Measurements from ENCODE around the gene KIT. TPM values are rescaled to one million over a fixed set of nuclear protein-coding genes. Genes with fewer than 3 reads are reported as not detected.

KIT gene
- total and polyA plus RNA-seq, 2 of the 4 experiments (the other 2 are of a cell fraction): 3.3 to 5.9 TPM

DNA sequence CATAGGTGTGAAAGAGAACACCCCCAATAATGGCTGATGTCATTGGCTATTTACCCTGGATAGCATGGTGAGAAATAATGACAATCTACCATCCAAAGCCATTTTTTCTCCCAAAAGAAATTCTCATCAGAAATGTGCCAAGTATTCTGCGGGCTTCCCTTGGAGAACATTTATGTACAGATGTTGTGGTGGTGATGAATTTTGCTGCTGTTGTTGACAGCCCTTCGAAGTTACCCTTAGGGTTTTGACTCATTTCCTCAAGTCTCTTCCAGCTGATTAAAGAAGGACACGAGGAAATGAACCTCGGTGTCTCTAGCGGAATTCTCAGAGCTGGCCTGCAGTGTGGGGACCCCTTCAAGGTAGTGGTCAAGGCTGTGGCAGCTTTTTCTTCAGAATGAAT, 3.4 kb downstream of the KIT start:
- H3K4me1 ChIP-seq (ENCODE audit: control insufficient read depth, insufficient read depth, low read length): peaks cover 16% of the 10 kb centered on the region
- peak overlapping the region; percentile 42; the same call in 1 of the 2 replicates for H3K14ac ChIP-seq (replicated peaks; ENCODE audit: low read depth, low read length)
- H3K9me3 ChIP-seq (ENCODE audit: control insufficient read depth, insufficient read depth, low read length): no peaks in the 10 kb centered on the region
- DNase-seq (peak; percentile 39), ATAC-seq (ENCODE audit: low read depth) (no peak)
- peak overlapping the region; percentile 51 for H2BK20ac ChIP-seq (ENCODE audit: low read depth, low read length)
- H2BK120ac ChIP-seq (ENCODE audit: low read depth, low read length): peak overlapping the region; percentile 83
- in situ Hi-C loops (cut with MboI; ENCODE audit: low sequenced_read_pairs): no loop called here
- no TSS peak for BruUV-seq (replicated peaks)
- no peak overlapping the region for H2AK9ac ChIP-seq (replicated peaks; ENCODE audit: low read depth, low read length, poor library complexity)
- dilution Hi-C loops (cut with HindIII; ENCODE audit: low sequenced_read_pairs, unreplicated experiment): no loop called here
- H3K4me3 ChIP-seq (ENCODE audit: insufficient read depth, low read depth, low read length): no peak overlapping the region
- peak overlapping the region; percentile 64; the same call in 1 of the 2 replicates for H4K91ac ChIP-seq (ENCODE audit: insufficient read depth, low read depth, low read length)
- peak overlapping the region; percentile 63; the same call in 1 of the 3 replicates for H2BK15ac ChIP-seq (ENCODE audit: low read depth, low read length)
- peak overlapping the region; percentile 50; the same call in 1 of the 2 replicates for H3K23ac ChIP-seq (ENCODE audit: low read depth, low read length)
- no peak overlapping the region for H3K9ac ChIP-seq (ENCODE audit: low read depth, low read length)
- H2BK5ac ChIP-seq (ENCODE audit: low read depth, low read length, poor library complexity, severe bottlenecking): peak overlapping the region; percentile 73
- intact Hi-C loops (cut with micrococcal nuclease): loop anchor here (5.0 kb wide), 1 partner anchor 279 kb away; no protein-coding TSS in a partner anchor
- peak overlapping the region; percentile 87 for H3K4ac ChIP-seq (ENCODE audit: low read depth, low read length)
- 77% methylated on average over 2 of the region's 5 CpGs; no CpG with 5 or more reads in 1 of the 2 experiments for WGBS, 2 experiments (ENCODE audit: extremely low coverage in 2 of 2, insufficient read length in 1 of 2)
- POLR2A ChIA-PET (ENCODE audit: unreplicated experiment): interaction anchor here (0.8 kb wide), 1 partner anchor 18 kb away, joined by 3 read pairs; no protein-coding TSS in a partner anchor
- peak overlapping the region; percentile 56; the same call in 1 of the 2 replicates for H3K56ac ChIP-seq (ENCODE audit: extremely low read depth, insufficient read depth, low read length)
- peak overlapping the region; percentile 75; the same call in 1 of the 2 replicates for H2AK5ac ChIP-seq (ENCODE audit: low read depth, low read length)
- CTCF ChIA-PET: interaction anchor here (1.0 to 1.4 kb wide), 2 partner anchors 225 to 299 kb away, joined by 4 to 6 read pairs; no protein-coding TSS in a partner anchor
- TF ChIP-seq NFE2L2 (IDR thresholded peaks at IDR 0.05; ENCODE audit: low read depth, low read length) (no peak), CHD1 (IDR thresholded peaks at IDR 0.05; ENCODE audit: low read depth, low read length) (no peak)
- TF ChIP-seq, protein P1, sequence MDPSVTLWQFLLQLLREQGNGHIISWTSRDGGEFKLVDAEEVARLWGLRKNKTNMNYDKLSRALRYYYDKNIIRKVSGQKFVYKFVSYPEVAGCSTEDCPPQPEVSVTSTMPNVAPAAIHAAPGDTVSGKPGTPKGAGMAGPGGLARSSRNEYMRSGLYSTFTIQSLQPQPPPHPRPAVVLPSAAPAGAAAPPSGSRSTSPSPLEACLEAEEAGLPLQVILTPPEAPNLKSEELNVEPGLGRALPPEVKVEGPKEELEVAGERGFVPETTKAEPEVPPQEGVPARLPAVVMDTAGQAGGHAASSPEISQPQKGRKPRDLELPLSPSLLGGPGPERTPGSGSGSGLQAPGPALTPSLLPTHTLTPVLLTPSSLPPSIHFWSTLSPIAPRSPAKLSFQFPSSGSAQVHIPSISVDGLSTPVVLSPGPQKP (IDR thresholded peaks at IDR 0.05; ENCODE audit: borderline replicate concordance, low read depth, low read length): no peak
- H3K4me2 ChIP-seq (ENCODE audit: low read depth, low read length): peak overlapping the region; percentile 24; the same call in 1 of the 2 replicates
- peaks cover 7% of the 10 kb centered on the region for H3K9me1 ChIP-seq (ENCODE audit: insufficient read depth, low read length)
- no peak overlapping the region for H2AFZ ChIP-seq (replicated peaks; ENCODE audit: low read length, poor library complexity)
- peak overlapping the region; percentile 45; the same call in 1 of the 2 replicates for H4K5ac ChIP-seq (ENCODE audit: low read depth, low read length)
- H4K20me1 ChIP-seq (ENCODE audit: insufficient read depth, low read length): peaks cover 4% of the 10 kb centered on the region; the same call in 1 of the 2 replicates
- peak overlapping the region; percentile 42 to 57; a peak in 3 of 4 replicates for H4K8ac ChIP-seq (ENCODE audit: low read depth in 2 of 2, low read length in 2 of 2)
- H3K79me1 ChIP-seq (ENCODE audit: low read depth in 1 of 2, low read length in 2 of 2): peaks cover 18 to 40% of the 10 kb centered on the region in 2 experiments; a peak in 3 of 4 replicates
- no peaks in the 10 kb centered on the region for H3K36me3 ChIP-seq (ENCODE audit: control insufficient read depth, insufficient read depth, low read length)
- H3K27me3 ChIP-seq (ENCODE audit: control insufficient read depth, insufficient read depth, low read length): peaks cover 15% of the 10 kb centered on the region
- H3K27ac ChIP-seq (ENCODE audit: insufficient read depth, low read length): peak overlapping the region; percentile 94
- peak overlapping the region; percentile 81 for H3K18ac ChIP-seq (ENCODE audit: low read depth, low read length)

Measured in IMR-90 (cell line).